HG02571 (cell line): Measurements from ENCODE around the gene C1orf52.
A peak's percentile ranks its signal among the peaks of the same experiment; 100 is the strongest.
"Not testable (repeated sequence)": the region's sequence is repeated elsewhere in the genome, so short reads cannot be mapped to it uniquely, and the experiment has no call there.

Experiments used
- ATAC-seq: cut with Tn5 transposase; IDR thresholded peaks from one replicate; pipeline ENCODE4 v1.9.1; 2021; ENCODE audit warnings: mild to moderate bottlenecking, moderate library complexity; ENCODE audit not compliant: unreplicated experiment

The C1orf52 gene

GRCh38 chr1:85278853-85279314 lies 19.4 kb upstream of the C1orf52 start:
- no peak for ATAC-seq

DNA sequence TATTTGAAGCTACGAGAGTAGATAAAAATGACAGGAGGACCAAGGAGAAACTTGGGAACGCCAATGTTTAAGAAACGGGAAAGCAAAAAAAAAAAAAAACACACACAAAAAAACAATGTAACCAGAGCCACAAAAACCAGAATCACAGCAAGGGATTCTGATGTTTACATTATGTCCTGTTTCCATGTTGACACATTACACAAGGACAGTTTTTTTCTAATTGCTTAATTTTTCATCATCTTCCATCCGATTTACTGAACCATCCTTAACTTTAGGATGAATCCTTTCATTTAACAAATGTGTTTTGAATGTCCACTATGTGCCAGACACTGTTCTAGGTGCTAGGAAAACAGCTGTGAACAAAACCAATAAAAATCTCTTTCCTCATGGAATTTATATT lies 18.3 kb upstream of the C1orf52 start:
- no peak for ATAC-seq

DNA sequence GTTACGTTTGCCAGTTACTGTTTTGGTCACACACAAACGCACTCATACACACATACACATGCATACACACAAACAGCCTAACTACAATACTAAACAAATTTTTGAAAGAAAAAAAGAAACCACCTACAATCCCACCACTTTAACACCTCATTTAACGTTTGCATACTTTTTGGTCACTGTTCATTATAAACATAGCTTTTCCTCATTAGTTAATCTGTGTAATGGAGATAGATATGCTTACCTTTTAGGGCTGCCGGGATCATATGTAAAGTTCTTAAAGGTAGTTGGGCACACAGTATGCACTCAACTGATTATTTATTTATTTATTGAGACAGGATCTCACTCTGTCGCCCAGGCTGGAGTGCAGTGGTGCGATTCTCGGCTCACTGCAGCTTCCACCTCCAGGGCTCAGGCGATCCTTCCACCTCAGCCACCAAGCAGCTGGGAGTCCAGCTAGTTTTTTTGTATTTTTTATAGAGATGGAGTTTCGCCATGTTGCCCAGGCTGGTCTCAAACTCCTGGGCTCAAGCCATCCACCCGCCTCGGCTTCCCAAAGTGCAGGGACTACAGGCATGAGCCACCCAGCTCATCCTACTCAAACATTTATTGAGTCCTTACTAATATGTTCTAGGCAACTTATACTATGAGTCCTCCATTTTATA lies 17.6 kb upstream of the C1orf52 start:
- no peak for ATAC-seq

- peak; percentile 93 for ATAC-seq
These were observed 16.9 kb upstream of the C1orf52 start, which contains the start of gene BCL10 for GRCh38 chr1:85276215-85276977. Gene BCL10 (minus strand): TSS chr1:85276632. CDS start chr1:85276352, 280 bp downstream.

DNA sequence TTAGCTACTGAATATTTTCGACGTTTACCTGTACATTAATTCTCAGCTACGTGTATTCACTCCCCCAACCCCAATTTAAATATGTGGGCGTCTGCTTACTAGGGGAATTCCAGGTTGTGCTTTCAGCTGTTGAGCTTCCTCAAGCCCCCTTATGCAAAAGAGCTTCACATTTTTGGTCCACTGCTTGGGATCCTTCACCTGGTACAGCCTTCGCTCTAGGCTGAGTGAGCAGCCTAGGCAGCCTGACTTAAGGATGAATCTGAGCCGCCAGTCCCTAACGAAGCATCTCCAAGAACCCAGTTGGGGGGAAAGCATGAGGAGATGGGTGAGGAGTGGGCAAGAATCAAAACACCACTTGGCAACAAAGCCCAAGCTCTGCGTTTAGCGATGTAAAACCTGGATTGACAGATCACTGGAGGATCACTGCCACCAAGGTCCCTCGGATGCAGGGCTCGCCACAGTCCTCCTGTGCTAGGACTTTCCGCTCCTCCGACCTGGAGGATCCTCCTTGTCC lies 16.3 kb upstream of the C1orf52 start:
- ATAC-seq = peak; percentile 24

DNA sequence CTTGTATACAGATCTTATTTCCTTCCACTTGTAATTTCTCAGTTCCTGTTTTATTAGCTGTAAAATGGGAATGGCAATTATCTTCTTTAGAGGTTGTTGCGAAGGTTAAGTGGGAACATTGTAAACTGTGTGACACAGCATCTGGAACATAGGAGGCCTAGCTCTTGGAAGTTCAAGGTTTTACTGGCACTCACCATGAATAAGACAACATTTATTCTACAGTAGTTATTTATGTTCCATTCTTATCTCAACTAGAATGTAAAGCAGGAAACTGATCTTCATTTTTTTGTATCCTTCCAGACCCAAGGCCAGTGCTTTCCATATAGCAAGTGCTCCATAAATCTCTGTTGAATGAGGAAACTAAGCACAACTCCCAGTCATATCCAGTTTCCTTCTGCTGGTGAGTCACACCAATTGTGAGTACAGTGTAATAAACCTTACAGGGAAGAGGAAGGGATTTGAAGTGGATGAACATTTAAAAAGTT lies 15.5 kb upstream of the C1orf52 start:
- ATAC-seq = no peak

- ATAC-seq = no peak
These were observed 13.9 kb upstream of the C1orf52 start for GRCh38 chr1:85273397-85273796.

DNA sequence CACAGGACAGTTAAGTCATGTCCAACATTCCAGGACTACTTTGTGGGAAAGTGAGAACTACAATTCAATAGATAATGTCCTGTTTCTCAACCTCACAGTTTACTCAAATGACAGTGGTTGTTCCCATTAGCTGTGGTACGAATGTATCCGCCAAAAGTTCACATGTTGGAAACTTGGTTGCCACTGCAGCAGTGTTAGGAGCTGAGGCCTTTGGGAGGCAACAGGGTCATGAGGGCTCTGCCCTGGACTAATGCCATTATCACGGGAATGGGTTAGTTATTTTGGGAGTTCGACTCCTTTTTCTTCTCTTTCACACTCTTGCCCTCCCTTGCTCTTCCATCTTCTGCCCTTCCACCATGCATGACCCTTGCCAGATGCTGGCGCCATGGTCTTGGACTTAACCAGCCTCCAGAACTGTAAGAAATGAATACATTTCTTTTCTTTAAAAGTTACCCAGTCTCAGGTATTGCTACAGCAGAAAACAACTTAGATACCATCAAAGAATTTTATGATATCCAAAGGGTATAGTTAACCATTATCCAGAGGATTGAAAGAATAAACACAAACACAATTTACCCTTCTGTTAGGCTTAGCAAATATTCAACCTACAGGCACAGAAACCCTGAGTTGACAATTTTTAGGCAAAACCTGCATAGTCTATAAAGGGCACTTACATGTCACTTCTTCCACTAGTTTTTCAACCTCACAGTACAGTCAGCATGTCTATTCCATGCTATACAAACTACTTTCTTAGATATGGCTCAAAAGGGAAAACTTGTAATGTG lies 9.5 kb upstream of the C1orf52 start:
- no peak for ATAC-seq

DNA sequence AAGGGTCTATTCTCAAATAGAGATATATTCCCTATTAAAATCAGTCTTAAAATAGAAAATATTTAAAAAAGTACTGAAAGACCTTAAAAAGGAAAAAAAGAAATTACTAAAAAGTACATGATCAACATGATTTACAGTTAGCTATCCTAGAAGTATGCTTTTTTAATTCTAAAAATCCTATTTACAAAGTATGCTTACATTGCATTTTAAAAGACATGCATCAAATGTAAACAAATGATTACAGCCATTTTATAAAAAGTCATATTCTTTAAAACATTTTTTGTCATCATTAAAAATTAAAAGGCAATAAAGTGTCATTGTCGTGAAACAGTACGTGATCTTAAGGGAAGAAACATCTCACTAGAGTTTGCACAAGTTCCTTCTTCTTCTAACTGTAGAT lies 7.9 kb upstream of the C1orf52 start:
- ATAC-seq = no peak

- ATAC-seq = no peak
These were observed 4.7 kb upstream of the C1orf52 start for GRCh38 chr1:85264150-85264549.

DNA sequence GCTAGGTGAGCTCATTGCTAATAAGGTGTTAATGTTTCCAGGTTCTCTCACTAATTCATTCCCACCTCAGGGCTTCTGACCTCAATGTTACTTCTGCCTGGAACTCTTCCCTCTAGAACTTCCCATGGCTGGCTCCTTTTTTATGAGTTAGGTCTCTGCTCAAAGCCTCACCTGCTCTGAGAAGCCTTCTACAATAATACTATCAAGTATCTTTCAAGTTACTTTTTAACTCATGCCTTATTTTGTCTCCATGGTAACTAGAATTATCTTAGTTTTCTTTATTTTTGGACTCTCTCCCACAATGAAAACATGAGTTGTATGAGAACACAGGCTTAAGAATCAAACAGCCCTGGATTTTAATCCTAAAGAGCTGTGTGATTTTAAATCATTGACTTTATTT lies 3.5 kb upstream of the C1orf52 start:
- no peak for ATAC-seq

- no peak for ATAC-seq
These were observed 431 bp upstream of the C1orf52 start for GRCh38 chr1:85259912-85260274.

- no peak for ATAC-seq
These were observed 835 bp downstream of the C1orf52 start for GRCh38 chr1:85258536-85259117.

DNA sequence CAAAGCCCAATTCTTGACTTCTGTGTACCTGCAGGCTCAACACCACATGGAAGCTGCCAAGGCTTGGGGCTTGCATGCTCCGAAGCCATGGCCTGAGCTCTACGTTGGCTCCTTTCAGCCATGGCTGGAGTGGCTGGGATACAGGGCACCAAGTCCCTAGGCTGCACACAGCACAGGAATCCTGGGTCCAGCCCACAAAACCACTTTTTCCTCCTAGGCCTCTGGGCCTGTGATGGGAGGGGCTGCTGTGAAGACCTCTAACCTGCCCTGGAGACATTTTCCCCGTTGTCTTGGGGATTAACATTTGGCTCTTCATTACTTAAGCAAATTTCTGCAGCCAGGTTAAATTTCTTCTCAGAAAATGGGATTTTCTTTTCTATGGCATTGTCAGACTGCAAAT lies 10.4 kb downstream of the C1orf52 start:
- not testable (repeated sequence) for ATAC-seq

GRCh38 chr1:85245891-85246290 lies 13.6 kb downstream of the C1orf52 start:
- ATAC-seq = no peak

GRCh38 chr1:85245456-85245855 lies 14.0 kb downstream of the C1orf52 start:
- no peak for ATAC-seq

DNA sequence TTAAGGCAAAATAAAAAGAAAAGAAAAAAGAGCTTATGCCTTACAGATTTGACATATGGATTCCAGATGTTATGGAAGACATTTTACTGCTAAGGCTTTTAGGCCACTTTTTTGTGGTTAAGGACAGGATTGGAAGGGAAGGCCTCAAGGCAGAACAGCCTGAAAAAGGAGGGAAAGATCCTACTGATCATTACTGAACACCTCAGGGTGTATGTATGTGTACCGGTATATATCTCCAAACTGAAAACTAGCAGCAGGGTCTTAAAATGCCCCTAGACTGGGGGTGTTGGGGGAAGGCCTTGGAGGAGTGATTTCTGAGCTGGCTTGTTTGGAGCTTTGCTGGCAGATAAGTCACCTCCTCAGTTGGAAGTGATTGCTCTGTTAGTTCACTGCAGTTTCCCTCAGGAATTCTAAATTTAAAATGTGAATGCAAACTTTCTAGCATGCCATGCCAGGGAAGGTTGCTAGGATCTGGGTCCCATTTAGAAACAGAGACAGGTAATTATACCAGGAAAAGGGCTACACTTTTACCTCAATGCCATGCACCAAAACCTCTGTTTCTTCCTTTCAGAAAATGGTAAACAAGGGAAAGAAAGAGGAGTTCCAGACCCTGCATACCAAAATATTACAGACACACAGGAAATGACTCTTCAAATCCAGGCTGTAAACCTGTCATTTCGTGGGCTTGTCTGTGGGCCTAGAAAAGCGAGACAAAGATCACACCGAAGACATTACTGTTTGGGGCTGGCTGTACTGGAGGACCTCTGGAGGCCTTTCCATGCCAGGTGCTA lies 15.0 kb downstream of the C1orf52 start:
- ATAC-seq = no peak

GRCh38 chr1:85243372-85243771 lies 16.1 kb downstream of the C1orf52 start:
- no peak for ATAC-seq

- no peak for ATAC-seq
These were observed 18.8 kb downstream of the C1orf52 start for GRCh38 chr1:85240643-85241042.

GRCh38 chr1:85240174-85240601 lies 19.3 kb downstream of the C1orf52 start:
- ATAC-seq = no peak
